ENCODE results near the gene C4A. TPM values are rescaled to one million over a fixed set of nuclear protein-coding genes. Genes with fewer than 3 reads are reported as not detected.

The C4A gene
- total RNA-seq, 4 donors from 2014 or later, result 31.6 to 187 (median 98.2) TPM

GRCh38 chr6:31947864-31948263 is 34.0 kb upstream of the C4A start:
- no peak overlapping the region for H3K27ac ChIP-seq (replicated peaks in 1 of 4)
- WGBS, result 94% methylated on average over 4 of the region's 4 CpGs
- intact Hi-C loops (cut with DNase I), result no loop called here
- H3K9me3 ChIP-seq, result no peaks in the 10 kb centered on the region
- TF ChIP-seq EP300 (IDR thresholded peaks at IDR 0.05) (no peak), POLR2AphosphoS5 (IDR thresholded peaks at IDR 0.05) (no peak), POLR2A (IDR thresholded peaks at IDR 0.05; ENCODE audit: low read depth) (no peak)
- TF ChIP-seq, protein P1, sequence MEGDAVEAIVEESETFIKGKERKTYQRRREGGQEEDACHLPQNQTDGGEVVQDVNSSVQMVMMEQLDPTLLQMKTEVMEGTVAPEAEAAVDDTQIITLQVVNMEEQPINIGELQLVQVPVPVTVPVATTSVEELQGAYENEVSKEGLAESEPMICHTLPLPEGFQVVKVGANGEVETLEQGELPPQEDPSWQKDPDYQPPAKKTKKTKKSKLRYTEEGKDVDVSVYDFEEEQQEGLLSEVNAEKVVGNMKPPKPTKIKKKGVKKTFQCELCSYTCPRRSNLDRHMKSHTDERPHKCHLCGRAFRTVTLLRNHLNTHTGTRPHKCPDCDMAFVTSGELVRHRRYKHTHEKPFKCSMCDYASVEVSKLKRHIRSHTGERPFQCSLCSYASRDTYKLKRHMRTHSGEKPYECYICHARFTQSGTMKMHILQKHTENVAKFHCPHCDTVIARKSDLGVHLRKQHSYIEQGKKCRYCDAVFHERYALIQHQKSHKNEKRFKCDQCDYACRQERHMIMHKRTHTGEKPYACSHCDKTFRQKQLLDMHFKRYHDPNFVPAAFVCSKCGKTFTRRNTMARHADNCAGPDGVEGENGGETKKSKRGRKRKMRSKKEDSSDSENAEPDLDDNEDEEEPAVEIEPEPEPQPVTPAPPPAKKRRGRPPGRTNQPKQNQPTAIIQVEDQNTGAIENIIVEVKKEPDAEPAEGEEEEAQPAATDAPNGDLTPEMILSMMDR (IDR thresholded peaks at IDR 0.05), result no peak
- H3K4me1 ChIP-seq, result peaks cover 0 to 34% (median 33%) of the 10 kb centered on the region in 4 donors
- H3K4me3 ChIP-seq, result no peak overlapping the region
- no peaks in the 10 kb centered on the region for H3K27me3 ChIP-seq
- DNase-seq (ENCODE audit: extremely low spot score), result no peak
- H3K36me3 ChIP-seq, result peaks cover 3 to 28% (median 19%) of the 10 kb centered on the region in 4 donors

GRCh38 chr6:31948306-31948705 is 33.6 kb upstream of the C4A start:
- peaks cover 4 to 32% (median 23%) of the 10 kb centered on the region in 4 donors for H3K36me3 ChIP-seq
- DNase-seq (ENCODE audit: extremely low spot score), result no peak
- no peak for TF ChIP-seq EP300 (IDR thresholded peaks at IDR 0.05)

GRCh38 chr6:31948753-31949413 is 33.0 kb upstream of the C4A start:
- no peaks in the 10 kb centered on the region for H3K27me3 ChIP-seq
- no peaks in the 10 kb centered on the region for H3K9me3 ChIP-seq
- peaks cover 0 to 35% (median 33%) of the 10 kb centered on the region in 4 donors for H3K4me1 ChIP-seq
- WGBS, result 79% methylated on average over 3 of the region's 6 CpGs
- intact Hi-C loops (cut with DNase I), result no loop called here
- no peak for TF ChIP-seq EP300 (IDR thresholded peaks at IDR 0.05)
- TF ChIP-seq POLR2A (IDR thresholded peaks at IDR 0.05; ENCODE audit: low read depth), result no peak
- no peak for TF ChIP-seq POLR2AphosphoS5 (IDR thresholded peaks at IDR 0.05)
- TF ChIP-seq, protein P1 (IDR thresholded peaks at IDR 0.05), result no peak
- H3K36me3 ChIP-seq, result peaks cover 10 to 38% (median 29%) of the 10 kb centered on the region in 4 donors
- no peak overlapping the region for H3K4me3 ChIP-seq
- DNase-seq (ENCODE audit: extremely low spot score), result no peak
- H3K27ac ChIP-seq (replicated peaks in 1 of 4), result peak overlapping the region in 1 of 4 donors; percentile 31

More at GRCh38 chr6:31948306-31948705, 33.6 kb upstream of the C4A start:
- Histone ChIP-seq H3K27me3 (no peaks in the 10 kb centered on the region), H3K9me3 (no peaks in the 10 kb centered on the region), H3K4me3 (no peak overlapping the region), H3K4me1 (peaks cover 0 to 35% (median 33%) of the 10 kb centered on the region in 4 donors), H3K27ac (replicated peaks in 1 of 4) (no peak overlapping the region)
- WGBS, result 78% methylated on average over 5 of the region's 5 CpGs
- intact Hi-C loops (cut with DNase I), result no loop called here

DNA sequence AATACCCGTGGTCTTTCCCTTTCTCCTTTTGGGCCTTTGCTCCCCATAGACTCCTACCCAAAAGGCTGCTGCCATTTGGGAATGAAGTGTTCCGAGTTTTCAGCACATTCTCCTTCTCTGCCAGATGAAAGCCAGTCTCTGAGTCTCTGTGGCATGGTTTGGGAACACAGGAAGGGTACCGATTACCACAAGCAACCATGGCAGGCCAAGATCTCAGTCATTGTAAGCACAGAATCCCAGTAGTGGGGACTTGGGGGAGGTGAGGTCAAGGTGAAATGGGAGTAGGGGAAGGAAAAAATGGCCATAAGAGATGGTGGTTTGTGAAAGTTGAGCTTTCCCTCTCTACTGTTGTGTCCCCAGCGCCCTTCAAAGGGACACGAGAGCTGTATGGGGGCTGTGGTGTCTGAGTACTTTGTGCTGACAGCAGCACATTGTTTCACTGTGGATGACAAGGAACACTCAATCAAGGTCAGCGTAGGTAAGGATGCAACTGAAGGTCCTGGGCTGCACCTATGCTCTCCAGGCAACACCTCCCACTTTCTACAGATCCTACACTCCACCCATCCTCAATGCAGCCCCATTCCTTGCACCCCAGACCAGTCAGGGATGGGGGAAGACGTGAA is 31.8 kb upstream of the C4A start:
- no peak for DNase-seq (ENCODE audit: extremely low spot score)
- H3K4me3 ChIP-seq, result no peak overlapping the region
- intact Hi-C loops (cut with DNase I), result loop anchor here (5.0 kb wide), 1 partner anchor 53 kb away; the partner anchor contains the start of gene EHMT2

More for the DNA sequence above, 31.8 kb upstream of the C4A start:
- 88% methylated on average over 7 of the region's 7 CpGs for WGBS
- peak overlapping the region in 1 of 4 donors; percentile 33 for H3K27ac ChIP-seq (replicated peaks in 1 of 4)
- peaks cover 0 to 29% (median 28%) of the 10 kb centered on the region in 4 donors for H3K4me1 ChIP-seq
- no peak for TF ChIP-seq POLR2AphosphoS5 (IDR thresholded peaks at IDR 0.05)
- no peak for TF ChIP-seq EP300 (IDR thresholded peaks at IDR 0.05)
- TF ChIP-seq, protein P1 (IDR thresholded peaks at IDR 0.05), result no peak
- no peak for TF ChIP-seq POLR2A (IDR thresholded peaks at IDR 0.05; ENCODE audit: low read depth)
- H3K27me3 ChIP-seq, result no peaks in the 10 kb centered on the region
- peaks cover 21 to 49% (median 40%) of the 10 kb centered on the region in 4 donors for H3K36me3 ChIP-seq
- H3K9me3 ChIP-seq, result no peaks in the 10 kb centered on the region

Data from esophagus muscularis mucosa (tissue), 4 donors.